HepG2 (cell line): ENCODE data around the gene ARHGAP22. TPM values are rescaled to one million over a fixed set of nuclear protein-coding genes. Genes with fewer than 3 reads are reported as not detected.

Experiments
- ATAC-seq: fragments of 200-7000 bp; cut with Tn5 transposase; 3 replicates; pipeline ENCODE4 v1.9.1; 2020; ENCODE audit warnings: mild to moderate bottlenecking, moderate library complexity
- BruUV-seq: library from RNA; stranded (reverse); fragments of 400-500 nt; replicated peaks from 2 replicates; lab custom pipeline; 2021; lab: Mats Ljungman, UMichigan
- CTCF ChIA-PET: fragments of 300-600 bp; formaldehyde crosslinking; extraction: SDS; loops from one replicate; lab custom pipeline; 2021; ENCODE audit warnings: low total read pairs, inconsistent platforms, low intra/inter-chr PET ratio; lab: Yijun Ruan, JAX
- POLR2A ChIA-PET: fragments of 350-600 bp; sonication (Branson Sonifier 250); formaldehyde crosslinking; loops from one replicate; lab custom pipeline; 2020; ENCODE audit warnings: antibody characterized with exemption, inconsistent platforms; lab: Yijun Ruan, JAX
- DNase-seq: peaks from one replicate; pipeline ENCODE4 v3.0.0-alpha.2; 2015; ENCODE audit warnings: low spot score
- FAIRE-seq: peaks from 3 replicates; lab custom pipeline; 2011; peaks lifted over from hg19 to GRCh38; lab: Jason Lieb, UNC
- H2AFZ ChIP-seq: one replicate; pipeline ENCODE4 v1.6.1; 2011; ENCODE audit warnings: low read length, inconsistent platforms
- H3K27ac ChIP-seq: fragments of 300-600 bp; 3 replicates; pipeline ENCODE4 v1.8.0; 2011; ENCODE audit warnings: mixed run types, mild to moderate bottlenecking, mixed read lengths, low read length, inconsistent platforms; ENCODE audit not compliant: insufficient read depth; ENCODE audit errors: extremely low read length
- H3K27me3 ChIP-seq, 2 experiments: fragments of 200-600 bp in 1 of 2; 2 replicates in 1 of 2; 3 replicates in 1 of 2; pipeline versions ENCODE4 v1.6.0 to v1.8.0; 2011; ENCODE audit warnings: low read length in 2 of 2, mild to moderate bottlenecking in 2 of 2, moderate library complexity in 2 of 2, inconsistent platforms in 1 of 2; ENCODE audit not compliant: insufficient read depth in 2 of 2, control insufficient read depth in 1 of 2
- H3K36me3 ChIP-seq, 2 experiments: fragments of 200-600 bp in 1 of 2; replicated peaks in 1 of 2; 2 replicates in 1 of 2; 3 replicates in 1 of 2; pipeline versions ENCODE4 v1.5.1 to v1.8.0; 2011; ENCODE audit warnings: low read length in 2 of 2, inconsistent platforms in 1 of 2; ENCODE audit not compliant: insufficient read depth in 2 of 2, control insufficient read depth in 1 of 2
- H3K4me1 ChIP-seq: 2 replicates; pipeline ENCODE4 v1.5.1; 2012; ENCODE audit warnings: low read length, inconsistent platforms; ENCODE audit not compliant: insufficient read depth
- H3K4me2 ChIP-seq: 2 replicates; pipeline ENCODE4 v1.6.0; 2011; ENCODE audit warnings: low read depth, low read length, inconsistent platforms
- H3K4me3 ChIP-seq, 3 experiments: fragments of 200-600 bp in 1 of 3; sonication (generic), shearing (Covaris generic) in 1 of 3; replicated peaks in 1 of 3; 2 replicates each; pipeline ENCODE4 v1.5.1; 2011 to 2016; ENCODE audit warnings: low read length in 3 of 3, inconsistent platforms in 2 of 3, low read depth in 2 of 3, mild to moderate bottlenecking in 2 of 3, control low read depth in 1 of 3, mixed read lengths in 1 of 3; ENCODE audit not compliant: insufficient read depth in 1 of 3
- H3K79me2 ChIP-seq: one replicate; pipeline ENCODE4 v1.6.1; 2011; ENCODE audit warnings: low read length, inconsistent platforms; ENCODE audit not compliant: insufficient read depth
- H3K9ac ChIP-seq: 2 replicates; pipeline ENCODE4 v1.6.0; 2011; ENCODE audit warnings: mild to moderate bottlenecking, low read depth, low read length, inconsistent platforms; ENCODE audit not compliant: insufficient read depth
- H3K9me3 ChIP-seq: 2 replicates; pipeline ENCODE4 v1.5.1; 2012; ENCODE audit warnings: mild to moderate bottlenecking, low read length
- H4K20me1 ChIP-seq: 2 replicates; pipeline ENCODE4 v1.6.0; 2011; ENCODE audit warnings: inconsistent platforms, mild to moderate bottlenecking, low read length, moderate library complexity; ENCODE audit not compliant: insufficient read depth
- BCL3 ChIP-seq: sonication (generic); formaldehyde crosslinking; IDR thresholded peaks from 2 replicates; pipeline ENCODE4 v1.5.1; 2020; ENCODE audit warnings: mild to moderate bottlenecking, missing genetic modification reagents, moderate library complexity
- CCAR2 ChIP-seq: fragments of 200-400 bp; formaldehyde crosslinking; optimal IDR thresholded peaks from 2 replicates; pipeline ENCODE3; 2018; ENCODE audit warnings: low read depth, mild to moderate bottlenecking, low read length, moderate library complexity
- GPBP1L1 ChIP-seq: sonication (generic); formaldehyde crosslinking; IDR thresholded peaks from 2 replicates; pipeline ENCODE4 v1.5.0; 2020; ENCODE audit warnings: mild to moderate bottlenecking, missing genetic modification reagents
- HNRNPLL ChIP-seq: fragments of 200-400 bp; formaldehyde crosslinking; IDR thresholded peaks from 2 replicates; pipeline ENCODE4 v1.6.1; 2017; ENCODE audit warnings: mild to moderate bottlenecking, low read depth, low read length; ENCODE audit not compliant: poor library complexity, severe bottlenecking
- NFE2 ChIP-seq: sonication (generic); formaldehyde crosslinking; IDR thresholded peaks from 2 replicates; pipeline ENCODE4 v1.4.0; 2020; ENCODE audit warnings: missing genetic modification reagents
- RFX5 ChIP-seq: IDR thresholded peaks from 2 replicates; pipeline ENCODE4 v1.6.1; 2011; ENCODE audit warnings: low read depth, low read length, improper control_type of control experiment
- SIX4 ChIP-seq: sonication (generic); formaldehyde crosslinking; IDR thresholded peaks from 2 replicates; pipeline ENCODE4 v1.4.0; 2020; ENCODE audit warnings: missing genetic modification reagents
- SP5 ChIP-seq: IDR thresholded peaks from 2 replicates; pipeline ENCODE4 v1.6.1; 2016; ENCODE audit warnings: low read depth, borderline replicate concordance
- TAF15 ChIP-seq: fragments of 200-400 bp; formaldehyde crosslinking; IDR thresholded peaks from one replicate; pipeline ENCODE4 v1.6.1; 2018; ENCODE audit warnings: mild to moderate bottlenecking, low read depth, low read length; ENCODE audit not compliant: poor library complexity, severe bottlenecking
- TBX2 ChIP-seq: sonication (generic); formaldehyde crosslinking; IDR thresholded peaks from 2 replicates; pipeline ENCODE4 v1.5.0; 2020; ENCODE audit warnings: missing genetic modification reagents, mild to moderate bottlenecking, borderline replicate concordance
- ZBTB38 ChIP-seq: sonication (generic); formaldehyde crosslinking; IDR thresholded peaks from 2 replicates; pipeline ENCODE4 v1.5.1; 2020; ENCODE audit warnings: mild to moderate bottlenecking, missing genetic modification reagents
- ZFP82 ChIP-seq: sonication (generic); formaldehyde crosslinking; IDR thresholded peaks from 2 replicates; pipeline ENCODE4 v1.5.1; 2020; ENCODE audit warnings: mild to moderate bottlenecking, missing genetic modification reagents, borderline replicate concordance
- ZFY ChIP-seq: sonication (generic); formaldehyde crosslinking; IDR thresholded peaks from 2 replicates; pipeline ENCODE4 v1.4.0; 2020; ENCODE audit warnings: missing genetic modification reagents
- ZIK1 ChIP-seq: sonication (generic); formaldehyde crosslinking; IDR thresholded peaks from 2 replicates; pipeline ENCODE4 v1.5.0; 2020; ENCODE audit warnings: mild to moderate bottlenecking, low read depth, missing genetic modification reagents, borderline replicate concordance
- ZKSCAN5 ChIP-seq: sonication (generic); formaldehyde crosslinking; IDR thresholded peaks from 2 replicates; pipeline ENCODE4 v1.5.1; 2020; ENCODE audit warnings: mild to moderate bottlenecking, missing genetic modification reagents
- ZNF432 ChIP-seq: sonication (generic); formaldehyde crosslinking; IDR thresholded peaks from 2 replicates; pipeline ENCODE4 v1.5.0; 2020; ENCODE audit warnings: missing genetic modification reagents, mild to moderate bottlenecking, borderline replicate concordance
- ZNF572 ChIP-seq: sonication (generic); formaldehyde crosslinking; IDR thresholded peaks from 2 replicates; pipeline ENCODE4 v1.5.1; 2020; ENCODE audit warnings: mild to moderate bottlenecking, missing genetic modification reagents
- ZNF660 ChIP-seq: sonication (generic); formaldehyde crosslinking; IDR thresholded peaks from 2 replicates; pipeline ENCODE4 v1.5.1; 2020; ENCODE audit warnings: mild to moderate bottlenecking, low read depth, missing genetic modification reagents, borderline replicate concordance
- ZNF691 ChIP-seq: sonication (generic); formaldehyde crosslinking; IDR thresholded peaks from 2 replicates; pipeline ENCODE4 v1.4.0; 2020; ENCODE audit warnings: missing genetic modification reagents, low read depth, mild to moderate bottlenecking, borderline replicate concordance
- ZSCAN9 ChIP-seq: IDR thresholded peaks from 2 replicates; pipeline ENCODE4 v1.6.1; 2016; ENCODE audit warnings: borderline replicate concordance
- WGBS: methylation state at CpG from one replicate; pipeline ENCODE4 v1.1.6; 2017; ENCODE audit warnings: low lambda C conversion rate; 5-methylcytosine and 5-hydroxymethylcytosine counted together
- in situ Hi-C: cut with HindIII; loops from 2 replicates; pipeline ENCODE4 v1.10.0; 2017; ENCODE audit warnings: low pct_unique_long_range_greater_than_20kb; ENCODE audit not compliant: extremely low pct_ligation_motif_present
- intact Hi-C: fragments of 100-400 bp; cut with micrococcal nuclease; formaldehyde crosslinking; loops from one replicate; pipeline ENCODE4 v1.10.0; 2022; ENCODE audit not compliant: unreplicated experiment
- polyA plus RNA-seq, 8 experiments: library from polyadenylated mRNA; depleted of rRNA in 3 of 8; stranded (reverse) in 7 of 8; unstranded in 1 of 8; fragments of >200 nt; fragmentation: Illumina TruSeq in 4 of 8; extraction: Trizol in 4 of 8; gene quantifications; 2 replicates each; pipeline versions ENCODE4 v1.2.1 to v1.2.3, GENCODE V29; 2011 to 2016; ENCODE audit warnings: low read depth in 4 of 8, missing spikeins in 1 of 8, mixed read lengths in 1 of 8; ENCODE audit not compliant: insufficient read depth in 1 of 8
- total RNA-seq, 5 experiments: library from RNA; depleted of rRNA; stranded (reverse); fragments of >200 nt; fragmentation: Illumina TruSeq; extraction: Trizol; gene quantifications; 2 replicates each; pipeline ENCODE4 v1.2.3, GENCODE V29; 2016; ENCODE audit warnings: low read depth in 1 of 5

Gene ARHGAP22
- total and polyA plus RNA-seq, 2 of the 13 experiments (the other 11 are each of a cell fraction or from before 2014, with no cell fraction given) = 0.08 to 0.38 TPM

- BruUV-seq = no TSS peak
Measured at GRCh38 chr10:48651839-48652238, 47.0 kb upstream of the ARHGAP22 start.

GRCh38 chr10:48651293-48651692 lies 46.4 kb upstream of the ARHGAP22 start:
- H3K27ac ChIP-seq = no peak overlapping the region
- FAIRE-seq (no peak), DNase-seq (no peak), ATAC-seq (no peak)
- no peaks in the 10 kb centered on the region for H3K9me3 ChIP-seq
- no peaks in the 10 kb centered on the region for H3K79me2 ChIP-seq
- ChIA-PET POLR2A (no interaction called here), CTCF (no interaction called here)
- H3K27me3 ChIP-seq = peaks cover 2 to 21% of the 10 kb centered on the region in 2 experiments; a peak in 4 of 5 replicates
- BruUV-seq = no TSS peak
- intact Hi-C loops (no loop called here), in situ Hi-C loops (loop anchor here (10.0 to 25.0 kb wide), 3 partner anchors 289 to 864 kb away; no protein-coding TSS in a partner anchor)
- no peak overlapping the region for H3K4me2 ChIP-seq
- H4K20me1 ChIP-seq = no peaks in the 10 kb centered on the region
- WGBS = 0% methylated on average over 2 of the region's 2 CpGs
- peaks cover 8% of the 10 kb centered on the region for H3K4me1 ChIP-seq
- no peak overlapping the region for H3K4me3 ChIP-seq
- H3K36me3 ChIP-seq = no peaks in the 10 kb centered on the region
- H2AFZ ChIP-seq = no peak overlapping the region
- no peak overlapping the region for H3K9ac ChIP-seq
- TF ChIP-seq HNRNPLL = no peak
- no peak for TF ChIP-seq ZNF660
- TF ChIP-seq ZFY (CRISPR knock-in tag) = no peak
- TF ChIP-seq GPBP1L1 (CRISPR knock-in tag) = no peak
- TF ChIP-seq SIX4 = no peak
- no peak for TF ChIP-seq RFX5
- no peak for TF ChIP-seq ZNF432 (CRISPR knock-in tag)
- TF ChIP-seq SP5 (CRISPR knock-in tag) = no peak
- no peak for TF ChIP-seq BCL3 (CRISPR knock-in tag)
- TF ChIP-seq NFE2 (CRISPR knock-in tag) = no peak

More at GRCh38 chr10:48651839-48652238, 47.0 kb upstream of the ARHGAP22 start:
- intact Hi-C loops = no loop called here
- FAIRE-seq = no peak
- TF ChIP-seq ZSCAN9 (CRISPR knock-in tag) (no peak), ZBTB38 (CRISPR knock-in tag) (no peak), ZIK1 (CRISPR knock-in tag) (no peak), TBX2 (CRISPR knock-in tag) (no peak), ZNF572 (no peak), CCAR2 (no peak), ZNF691 (CRISPR knock-in tag) (no peak), TAF15 (no peak), ZKSCAN5 (CRISPR knock-in tag) (no peak), ZFP82 (CRISPR knock-in tag) (no peak)
- TF ChIP-seq, all 625 proteins: peak for 0
- WGBS = 13% methylated on average over 2 of the region's 4 CpGs
- Histone ChIP-seq H4K20me1 (no peaks in the 10 kb centered on the region), H3K27me3 (peaks cover 4 to 24% of the 10 kb centered on the region in 2 experiments; a peak in 4 of 5 replicates), H3K79me2 (no peaks in the 10 kb centered on the region), H2AFZ (no peak overlapping the region), H3K27ac (no peak overlapping the region), H3K9ac (no peak overlapping the region), H3K4me1 (peaks cover 14% of the 10 kb centered on the region), H3K4me2 (no peak overlapping the region), H3K9me3 (no peaks in the 10 kb centered on the region), H3K36me3 (no peaks in the 10 kb centered on the region), H3K4me3 (no peak overlapping the region)
- POLR2A ChIA-PET = no interaction called here
- in situ Hi-C loops = loop anchor here (10.0 to 25.0 kb wide), 3 partner anchors 290 to 863 kb away; no protein-coding TSS in a partner anchor
- DNase-seq (no peak), ATAC-seq (no peak)
- CTCF ChIA-PET = no interaction called here
